ENCODE results near the gene MAGEB10.

MAGEB10 gene

DNA sequence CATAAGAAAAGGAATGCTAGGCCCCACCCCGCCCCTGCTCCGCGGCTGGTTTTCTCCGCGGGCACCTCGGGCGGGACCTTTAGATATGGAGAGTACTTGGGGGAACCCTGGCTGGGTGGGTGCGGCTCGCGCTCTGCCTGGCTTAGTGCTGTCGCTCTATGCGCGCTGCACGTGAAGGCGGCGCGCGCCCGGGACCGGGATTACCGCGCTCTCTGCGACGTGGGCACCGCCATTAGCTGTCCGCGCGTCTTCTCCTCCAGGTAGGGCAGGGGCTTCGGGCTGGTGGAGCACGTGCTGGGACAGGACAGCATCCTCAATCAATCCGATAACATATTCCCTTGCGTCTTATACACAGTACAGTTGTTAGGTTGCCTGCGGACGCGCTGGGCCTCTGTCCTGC lies 56.0 kb downstream of the MAGEB10 start:
- no peak for TF ChIP-seq POLR2A (IDR thresholded peaks at IDR 0.05; ENCODE audit: low read depth, low read length)
- DNase-seq (ENCODE audit: insufficient read length, low spot score): no peak
- no peak for FAIRE-seq

Measured in H54 (cell line).